GM18873 (cell line): Measurements from ENCODE around the gene PTCD3.

ENCODE experiments used
- ATAC-seq: cut with Tn5 transposase; IDR thresholded peaks from one replicate; pipeline ENCODE4 v1.9.1; 2021; ENCODE audit warnings: mild to moderate bottlenecking, moderate library complexity, moderate number of reproducible peaks; ENCODE audit not compliant: unreplicated experiment, low FRiP score

PTCD3 gene

GRCh38 chr2:86142436-86143257 lies 36.6 kb downstream of the PTCD3 start:
- ATAC-seq, result no peak

DNA sequence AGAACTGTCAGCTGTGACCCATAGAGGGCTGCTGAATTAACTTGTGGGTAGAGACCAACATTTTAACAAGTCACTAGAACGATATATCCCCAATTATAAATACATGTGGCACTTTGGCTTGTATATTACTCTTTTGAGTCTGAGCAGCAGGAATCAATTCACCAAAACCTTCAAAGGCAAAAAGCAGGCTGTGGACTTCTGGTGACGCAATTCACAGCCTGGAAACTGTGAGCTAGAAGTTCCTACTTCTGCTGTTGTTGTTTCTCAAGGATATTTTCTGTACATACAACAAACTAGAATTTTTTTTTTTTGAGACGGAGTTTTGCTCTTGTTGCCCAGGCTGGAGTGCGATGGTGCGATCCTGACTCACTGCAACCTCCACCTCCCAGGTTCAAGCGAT lies 37.3 kb downstream of the PTCD3 start:
- ATAC-seq, result no peak

- no peak for ATAC-seq
These were observed 38.1 kb downstream of the PTCD3 start for GRCh38 chr2:86143926-86144685.

DNA sequence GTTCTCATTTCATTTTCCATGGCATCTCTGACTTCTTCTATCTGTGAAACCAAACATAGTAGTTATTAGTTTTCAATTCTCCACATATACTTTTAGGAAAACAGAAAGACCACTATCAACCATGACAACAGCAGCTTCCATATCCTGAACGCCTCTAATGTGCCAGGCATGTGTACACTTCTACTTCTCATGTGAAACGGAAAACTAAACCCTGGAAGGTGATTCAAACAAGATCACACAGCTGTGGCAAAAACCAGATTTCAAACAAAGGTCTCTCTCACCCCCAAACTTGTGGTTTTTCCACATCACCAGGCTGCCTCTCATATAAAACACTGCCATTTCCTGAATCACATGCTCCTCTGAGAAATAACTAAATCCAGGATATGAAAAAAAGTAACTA lies 41.8 kb downstream of the PTCD3 start:
- ATAC-seq, result no peak

GRCh38 chr2:86150502-86150901 lies 44.5 kb downstream of the PTCD3 start:
- no peak for ATAC-seq

- no peak for ATAC-seq
These were observed 51.0 kb downstream of the PTCD3 start for GRCh38 chr2:86157009-86157556.

- ATAC-seq, result no peak
These were observed 52.3 kb downstream of the PTCD3 start for GRCh38 chr2:86158286-86158685.

GRCh38 chr2:86160156-86160952 lies 54.3 kb downstream of the PTCD3 start:
- no peak for ATAC-seq

DNA sequence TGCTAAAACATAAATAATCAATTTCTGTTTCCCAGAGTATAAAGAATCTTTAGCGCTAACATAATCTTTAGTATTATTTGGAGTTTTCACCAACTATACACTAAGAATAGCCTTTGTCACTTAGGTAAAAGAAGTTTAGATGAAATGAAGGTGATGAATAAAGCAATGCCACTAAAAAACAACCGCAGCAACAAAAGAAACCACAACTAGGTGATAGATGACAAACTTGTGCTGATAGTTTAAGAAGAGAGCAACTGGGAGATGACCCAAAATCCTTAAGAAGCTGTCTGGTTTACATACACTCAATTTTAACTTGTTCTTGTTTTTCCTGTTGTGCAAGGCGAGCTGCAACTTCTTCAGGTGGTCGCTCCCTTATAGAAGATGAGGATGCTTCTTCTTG lies 64.4 kb downstream of the PTCD3 start:
- no peak for ATAC-seq

DNA sequence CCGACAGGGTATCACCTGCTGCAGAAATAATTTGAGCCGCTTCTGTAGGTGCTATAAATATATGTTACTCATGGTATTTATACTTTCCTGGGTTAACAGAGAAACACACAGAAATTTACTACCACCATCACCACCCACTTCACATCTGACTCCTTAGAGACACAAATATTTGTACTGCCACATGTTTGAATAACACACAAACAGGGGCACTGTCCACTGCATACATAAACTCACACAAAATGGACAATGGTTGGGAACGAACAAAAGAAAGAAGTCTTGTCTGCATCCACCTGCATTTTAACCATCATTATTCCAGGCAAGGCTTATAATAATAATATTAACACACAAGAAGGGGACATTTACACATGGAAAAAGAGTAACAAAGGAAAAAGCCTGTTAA lies 65.3 kb downstream of the PTCD3 start:
- no peak for ATAC-seq

- ATAC-seq, result no peak
These were observed 66.6 kb downstream of the PTCD3 start for GRCh38 chr2:86172610-86173009.

- ATAC-seq, result no peak
These were observed 68.4 kb downstream of the PTCD3 start for GRCh38 chr2:86174445-86174844.

GRCh38 chr2:86175828-86176227 lies 69.8 kb downstream of the PTCD3 start:
- no peak for ATAC-seq

- no peak for ATAC-seq
These were observed 70.6 kb downstream of the PTCD3 start for GRCh38 chr2:86176597-86176996.

DNA sequence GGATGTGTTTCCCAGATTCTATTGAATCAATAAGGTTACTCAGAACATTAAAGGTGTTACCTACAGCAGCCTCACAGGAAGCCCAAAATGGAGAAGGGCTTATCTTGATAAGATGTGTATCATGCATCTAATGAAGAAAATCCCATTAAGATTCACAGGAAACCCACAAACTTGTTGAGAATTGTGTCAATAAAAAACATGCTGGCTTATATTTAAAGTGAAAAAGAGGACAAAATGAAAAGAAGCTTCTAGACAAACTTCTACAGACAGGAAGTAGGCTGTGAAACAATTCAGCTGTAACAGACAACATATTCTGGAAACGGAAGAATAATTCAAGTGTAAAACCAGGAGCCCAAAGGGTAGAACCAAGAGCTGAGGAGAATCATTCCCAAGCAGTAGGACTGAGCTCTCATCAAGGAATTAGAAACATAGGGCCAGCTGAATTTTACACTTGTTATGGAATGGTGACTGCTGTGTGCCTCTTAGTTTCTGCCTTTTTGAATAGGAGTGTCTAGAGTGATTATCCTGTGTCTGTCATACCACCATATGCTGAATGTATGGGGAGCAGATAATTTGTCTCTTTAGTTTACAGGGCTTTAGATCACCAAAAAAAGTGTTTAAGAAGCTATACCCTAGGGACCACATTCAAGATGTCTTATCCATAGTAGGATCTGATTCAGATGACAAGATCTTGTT lies 79.6 kb downstream of the PTCD3 start:
- ATAC-seq, result no peak

GRCh38 chr2:86186431-86186830 lies 80.4 kb downstream of the PTCD3 start:
- no peak for ATAC-seq

DNA sequence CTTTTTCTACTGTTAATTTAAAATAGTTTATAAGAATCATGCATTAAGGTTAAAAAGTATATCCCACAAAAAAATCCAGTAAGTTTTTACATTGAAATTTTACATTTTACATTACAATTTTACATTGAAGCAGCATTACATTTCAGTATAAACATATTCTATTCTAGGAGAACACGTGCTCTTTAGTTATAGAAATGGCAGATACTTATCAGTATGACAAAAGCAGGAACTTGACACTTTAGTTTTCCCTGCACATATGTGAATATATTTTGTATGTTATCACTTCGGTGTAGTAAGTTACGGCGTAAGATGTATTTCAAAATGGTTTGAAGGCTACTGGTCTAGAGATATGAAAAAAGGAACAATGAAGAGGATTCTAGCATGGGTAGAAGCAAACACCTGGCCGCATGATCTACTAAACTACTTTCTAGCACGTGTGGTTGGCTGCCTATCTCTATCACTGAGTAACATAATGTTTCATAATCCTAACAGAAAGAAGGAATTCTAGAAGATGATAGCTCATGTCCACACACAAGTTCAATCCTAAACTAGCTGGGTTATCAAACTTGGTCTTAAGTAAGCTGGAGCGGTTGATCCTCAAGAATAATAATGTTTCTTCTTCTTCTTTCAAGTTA lies 83.9 kb downstream of the PTCD3 start:
- ATAC-seq, result no peak
